Activated CD8-positive, alpha-beta T cell treated with anti-CD3 and anti-CD28 coated beads for 36 hours (primary cell): ENCODE results near the gene MAGT1. TPM values are rescaled to one million over a fixed set of nuclear protein-coding genes. Genes with fewer than 3 reads are reported as not detected.
"Not testable (repeated sequence)": the region's sequence is repeated elsewhere in the genome, so short reads cannot be mapped to it uniquely, and the experiment has no call there.

Source experiments
- ATAC-seq: fragments of 200-7000 bp; cut with Tn5 transposase; one replicate; pipeline ENCODE4 v1.10.0; 2021; ENCODE audit warnings: mild to moderate bottlenecking, moderate library complexity
- CTCF ChIA-PET: fragments of 350-600 bp; sonication (Branson Sonifier 250); formaldehyde crosslinking; loops from one replicate; lab custom pipeline; 2021; ENCODE audit warnings: antibody characterized with exemption; lab: Charles Lee
- POLR2A ChIA-PET: fragments of 350-600 bp; sonication (Branson Sonifier 250); formaldehyde crosslinking; loops from one replicate; lab custom pipeline; 2021; ENCODE audit warnings: antibody characterized with exemption; lab: Charles Lee
- DNase-seq: peaks from one replicate; pipeline ENCODE4 v3.0.0-alpha.2; 2020
- H3K27ac Mint-ChIP-seq: one replicate; pipeline ENCODE4 v1.8.0; 2021; ENCODE audit warnings: mild to moderate bottlenecking, mixed read lengths
- H3K27me3 Mint-ChIP-seq: one replicate; pipeline ENCODE4 v1.8.0; 2021; ENCODE audit warnings: mixed read lengths
- H3K36me3 Mint-ChIP-seq: one replicate; pipeline ENCODE4 v1.8.0; 2021; ENCODE audit warnings: low read depth, mixed read lengths
- H3K4me1 Mint-ChIP-seq: one replicate; pipeline ENCODE4 v1.8.0; 2021; ENCODE audit warnings: low read depth, mixed read lengths
- H3K4me3 Mint-ChIP-seq: one replicate; pipeline ENCODE4 v1.8.0; 2021; ENCODE audit warnings: mild to moderate bottlenecking, moderate library complexity, mixed read lengths
- H3K9me3 Mint-ChIP-seq: one replicate; pipeline ENCODE4 v1.8.0; 2021; ENCODE audit warnings: mixed read lengths
- intact Hi-C: fragments of 100-400 bp; cut with micrococcal nuclease; formaldehyde crosslinking; loops from one replicate; pipeline ENCODE4 v1.10.0; 2022
- total RNA-seq, 2 experiments: library from RNA; stranded (reverse); gene quantifications; one replicate each; pipeline ENCODE4 v1.2.3, GENCODE V29; 2021
- TF ChIP-seq, protein P1 (sequence below): fragments of 200-600 bp; IDR thresholded peaks from one replicate; pipeline ENCODE4 v1.8.0; 2022; ENCODE audit warnings: antibody characterized with exemption, mild to moderate bottlenecking

MAGT1 gene
- total RNA-seq, 2 experiments from 2014 or later, result 33.2 to 33.7 TPM

DNA sequence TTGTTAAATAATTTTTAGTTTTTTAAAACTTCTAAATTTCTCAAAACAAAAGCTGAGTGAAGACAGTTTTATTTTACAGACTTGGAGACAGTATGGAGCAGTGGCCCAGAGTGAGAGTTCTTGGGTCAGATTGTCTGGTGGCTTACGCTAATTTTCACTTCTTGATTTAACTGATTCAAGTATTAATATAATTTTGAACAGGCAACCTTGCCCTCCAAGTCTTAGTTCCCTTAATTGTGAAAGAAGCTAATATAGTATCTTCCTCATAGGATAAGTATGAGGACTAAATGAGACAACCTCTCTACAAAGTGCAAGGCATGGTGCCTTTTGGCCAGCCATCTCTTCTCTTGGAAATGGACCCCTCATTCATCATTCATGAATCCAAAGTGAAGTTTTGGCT, 40.7 kb upstream of the MAGT1 start:
- intact Hi-C loops, result no loop called here
- POLR2A ChIA-PET, result no interaction called here
- H3K27me3 Mint-ChIP-seq, result no peaks in the 10 kb centered on the region
- DNase-seq (no peak), ATAC-seq (no peak)
- peaks cover 3% of the 10 kb centered on the region for H3K4me1 Mint-ChIP-seq
- H3K36me3 Mint-ChIP-seq, result peaks cover 2% of the 10 kb centered on the region
- TF ChIP-seq, protein P1, sequence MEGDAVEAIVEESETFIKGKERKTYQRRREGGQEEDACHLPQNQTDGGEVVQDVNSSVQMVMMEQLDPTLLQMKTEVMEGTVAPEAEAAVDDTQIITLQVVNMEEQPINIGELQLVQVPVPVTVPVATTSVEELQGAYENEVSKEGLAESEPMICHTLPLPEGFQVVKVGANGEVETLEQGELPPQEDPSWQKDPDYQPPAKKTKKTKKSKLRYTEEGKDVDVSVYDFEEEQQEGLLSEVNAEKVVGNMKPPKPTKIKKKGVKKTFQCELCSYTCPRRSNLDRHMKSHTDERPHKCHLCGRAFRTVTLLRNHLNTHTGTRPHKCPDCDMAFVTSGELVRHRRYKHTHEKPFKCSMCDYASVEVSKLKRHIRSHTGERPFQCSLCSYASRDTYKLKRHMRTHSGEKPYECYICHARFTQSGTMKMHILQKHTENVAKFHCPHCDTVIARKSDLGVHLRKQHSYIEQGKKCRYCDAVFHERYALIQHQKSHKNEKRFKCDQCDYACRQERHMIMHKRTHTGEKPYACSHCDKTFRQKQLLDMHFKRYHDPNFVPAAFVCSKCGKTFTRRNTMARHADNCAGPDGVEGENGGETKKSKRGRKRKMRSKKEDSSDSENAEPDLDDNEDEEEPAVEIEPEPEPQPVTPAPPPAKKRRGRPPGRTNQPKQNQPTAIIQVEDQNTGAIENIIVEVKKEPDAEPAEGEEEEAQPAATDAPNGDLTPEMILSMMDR, result no peak
- H3K9me3 Mint-ChIP-seq, result no peaks in the 10 kb centered on the region
- H3K27ac Mint-ChIP-seq, result no peak overlapping the region
- no peak overlapping the region for H3K4me3 Mint-ChIP-seq
- CTCF ChIA-PET, result no interaction called here

DNA sequence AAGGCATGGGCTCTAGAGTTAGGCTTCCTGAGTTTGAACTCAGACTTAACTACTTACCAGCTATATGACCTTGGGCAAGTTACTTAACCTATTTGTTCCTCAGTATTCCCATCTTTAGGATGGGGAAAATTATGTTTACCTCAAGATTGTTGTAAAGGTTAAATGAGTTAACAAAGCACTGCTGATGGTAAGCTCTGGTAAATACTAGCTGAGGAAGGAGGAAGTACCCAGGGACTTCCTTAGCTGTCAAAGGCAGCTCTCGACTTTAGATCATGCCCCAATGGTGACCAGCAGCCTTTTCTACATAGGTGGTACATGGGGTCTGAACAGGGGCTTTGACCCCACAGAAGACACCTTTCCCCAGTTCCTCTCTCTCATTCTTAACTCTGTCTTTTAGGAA, 35.3 kb upstream of the MAGT1 start:
- intact Hi-C loops, result no loop called here
- Mint-ChIP-seq H3K27ac (no peak overlapping the region), H3K27me3 (no peaks in the 10 kb centered on the region), H3K4me3 (no peak overlapping the region), H3K36me3 (peaks cover 5% of the 10 kb centered on the region), H3K9me3 (no peaks in the 10 kb centered on the region), H3K4me1 (peaks cover 2% of the 10 kb centered on the region)
- TF ChIP-seq, protein P1, result no peak
- CTCF ChIA-PET, result interaction anchor here (1.2 to 1.7 kb wide), 2 partner anchors 95 to 99 kb away, joined by 4 read pairs; no protein-coding TSS in a partner anchor
- POLR2A ChIA-PET, result no interaction called here
- DNase-seq, result no peak
- no peak for ATAC-seq

DNA sequence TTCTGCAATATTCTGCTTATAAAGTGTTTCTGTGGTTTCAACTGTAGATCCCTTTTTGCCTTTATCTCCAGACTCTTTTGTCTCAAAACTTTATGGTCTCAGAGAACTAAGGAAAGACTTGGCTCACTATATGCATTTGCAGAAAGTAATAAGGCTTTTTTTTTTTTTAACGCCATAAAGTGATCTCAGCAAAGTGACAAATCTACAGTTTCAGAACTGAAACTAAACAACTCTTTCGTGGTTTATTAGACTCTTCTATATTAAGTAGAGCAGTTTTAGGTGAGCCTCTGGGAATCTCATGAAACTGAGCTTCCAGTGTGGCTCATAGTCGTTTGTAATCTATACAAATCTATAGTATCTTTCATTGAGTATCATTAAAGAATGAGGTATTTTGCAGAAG, 30.5 kb upstream of the MAGT1 start:
- Mint-ChIP-seq H3K36me3 (peaks cover 2% of the 10 kb centered on the region), H3K4me1 (peaks cover 9% of the 10 kb centered on the region), H3K4me3 (no peak overlapping the region), H3K27ac (no peak overlapping the region), H3K9me3 (peaks cover 1% of the 10 kb centered on the region), H3K27me3 (no peaks in the 10 kb centered on the region)
- CTCF ChIA-PET, result no interaction called here
- intact Hi-C loops, result no loop called here
- ATAC-seq, result no peak
- no peak for DNase-seq
- POLR2A ChIA-PET, result no interaction called here
- TF ChIP-seq, protein P1, result no peak

DNA sequence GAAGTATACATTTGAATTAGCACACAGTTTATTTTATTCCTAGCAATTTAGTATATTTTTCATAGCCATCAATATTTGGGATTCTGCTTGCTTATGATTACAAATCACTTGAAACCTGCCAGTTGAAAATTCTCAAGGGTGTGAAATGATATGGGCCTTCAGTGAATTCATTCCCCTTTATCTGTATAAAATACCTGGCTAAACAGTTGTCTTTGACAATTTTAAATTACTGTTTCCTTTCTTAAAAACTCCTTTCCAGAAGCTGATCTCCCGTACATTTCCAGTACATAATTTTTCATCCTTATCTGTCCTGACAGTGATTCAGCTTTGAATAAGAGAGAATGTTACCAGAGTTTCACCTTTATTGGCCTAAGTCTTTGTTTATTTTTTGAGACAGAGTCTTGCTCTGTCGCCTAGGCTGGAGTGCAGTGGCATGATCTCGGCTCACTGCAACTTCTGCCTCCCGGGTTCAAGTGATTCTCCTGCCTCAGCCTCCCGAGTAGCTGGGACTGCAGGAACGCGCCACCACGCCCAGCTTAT, 29.2 kb upstream of the MAGT1 start:
- intact Hi-C loops, result no loop called here
- Mint-ChIP-seq H3K36me3 (peaks cover 2% of the 10 kb centered on the region), H3K4me1 (peaks cover 9% of the 10 kb centered on the region), H3K27ac (no peak overlapping the region), H3K4me3 (no peak overlapping the region), H3K27me3 (no peaks in the 10 kb centered on the region), H3K9me3 (peaks cover 1% of the 10 kb centered on the region)
- ATAC-seq, result no peak
- ChIA-PET POLR2A (no interaction called here), CTCF (interaction anchor here (0.8 to 2.9 kb wide), 2 partner anchors 25 to 101 kb away, joined by 3 to 10 read pairs; partner anchors contain the start of gene COX7B)
- TF ChIP-seq, protein P1, result no peak
- no peak for DNase-seq

DNA sequence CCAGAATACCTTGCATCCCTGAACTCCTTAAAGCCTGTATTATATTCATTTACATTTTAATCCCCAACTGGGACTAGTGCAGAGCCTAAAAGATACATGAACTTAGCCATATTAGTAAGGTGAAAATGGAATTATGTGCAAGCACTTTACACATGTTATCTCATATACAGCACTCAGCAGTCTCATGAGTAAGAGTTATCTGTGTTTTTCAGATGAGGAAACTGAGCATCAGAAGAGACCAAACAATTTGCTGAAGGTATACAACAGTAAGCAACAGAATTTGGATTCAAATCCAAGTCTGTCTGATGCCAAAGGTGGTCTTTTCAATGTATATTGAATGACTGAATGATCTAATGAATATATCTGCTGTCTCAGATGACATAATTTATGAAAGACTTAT, 27.6 kb upstream of the MAGT1 start:
- no peaks in the 10 kb centered on the region for H3K27me3 Mint-ChIP-seq
- CTCF ChIA-PET, result interaction anchor here (2.9 kb wide), 1 partner anchor 102 kb away, joined by 10 read pairs; no protein-coding TSS in a partner anchor
- POLR2A ChIA-PET, result no interaction called here
- ATAC-seq (no peak), DNase-seq (no peak)
- H3K4me1 Mint-ChIP-seq, result peaks cover 9% of the 10 kb centered on the region
- intact Hi-C loops, result no loop called here
- TF ChIP-seq, protein P1, result no peak
- H3K36me3 Mint-ChIP-seq, result no peaks in the 10 kb centered on the region
- peaks cover 1% of the 10 kb centered on the region for H3K9me3 Mint-ChIP-seq
- no peak overlapping the region for H3K27ac Mint-ChIP-seq
- H3K4me3 Mint-ChIP-seq, result no peak overlapping the region

DNA sequence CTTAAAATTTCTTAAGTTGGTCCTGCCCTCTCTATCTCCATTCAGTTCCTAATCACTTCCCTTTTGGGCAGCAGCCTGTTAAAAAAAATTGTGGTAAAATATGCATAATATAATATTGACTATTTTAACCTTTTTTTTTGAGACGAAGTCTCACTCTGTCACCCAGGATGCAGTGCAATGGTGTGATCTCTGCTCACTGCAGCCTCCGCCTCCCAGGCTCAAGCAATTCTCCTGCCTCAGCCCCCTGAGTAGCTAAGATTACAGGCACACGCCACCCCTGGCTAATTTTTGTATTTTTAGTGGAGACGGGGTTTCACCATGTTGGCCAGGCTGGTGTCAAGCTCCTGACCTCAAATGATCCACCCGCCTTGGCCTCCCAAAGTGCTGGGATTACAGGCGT, 24.1 kb upstream of the MAGT1 start:
- CTCF ChIA-PET, H3K36me3 Mint-ChIP-seq, H3K27me3 Mint-ChIP-seq, H3K27ac Mint-ChIP-seq, ATAC-seq, DNase-seq, H3K9me3 Mint-ChIP-seq, H3K4me3 Mint-ChIP-seq, POLR2A ChIA-PET: not testable (repeated sequence)
- peaks cover 18% of the 10 kb centered on the region for H3K4me1 Mint-ChIP-seq
- intact Hi-C loops, result loop anchor here (10.0 kb wide), 1 partner anchor 175 kb away; no protein-coding TSS in a partner anchor
